ENCODE measurements around the gene TPX2.

Gene TPX2

GRCh38 chr20:31699801-31700728 is 39.0 kb upstream of the TPX2 start:
- H3K36me3 Mint-ChIP-seq (ENCODE audit: low read depth): peaks cover 39% of the 10 kb centered on the region

GRCh38 chr20:31700747-31701146 is 38.3 kb upstream of the TPX2 start:
- TF ChIP-seq CTCF (IDR thresholded peaks at IDR 0.05; ENCODE audit: unreplicated experiment in 3 of 3): no peak
- Mint-ChIP-seq H3K9me3 (no peaks in the 10 kb centered on the region), H3K36me3 (ENCODE audit: low read depth) (peaks cover 40% of the 10 kb centered on the region), H3K27me3 (ENCODE audit: low read depth) (no peaks in the 10 kb centered on the region), H3K27ac (peak overlapping the region in 2 of 3 experiments; percentile 24 to 27), H3K4me3 (no peak overlapping the region), H3K4me1 (peaks cover 51% of the 10 kb centered on the region)

More at GRCh38 chr20:31699801-31700728, 39.0 kb upstream of the TPX2 start:
- no peaks in the 10 kb centered on the region for H3K9me3 Mint-ChIP-seq
- TF ChIP-seq CTCF (IDR thresholded peaks at IDR 0.05; ENCODE audit: unreplicated experiment in 3 of 3): no peak
- H3K4me1 Mint-ChIP-seq: peaks cover 56% of the 10 kb centered on the region
- H3K4me3 Mint-ChIP-seq: no peak overlapping the region
- no peaks in the 10 kb centered on the region for H3K27me3 Mint-ChIP-seq (ENCODE audit: low read depth)
- peak overlapping the region; percentile 19 to 76 (median 24) for H3K27ac Mint-ChIP-seq

GRCh38 chr20:31701591-31701990 is 37.5 kb upstream of the TPX2 start:
- Mint-ChIP-seq H3K4me1 (peaks cover 49% of the 10 kb centered on the region), H3K36me3 (ENCODE audit: low read depth) (peaks cover 46% of the 10 kb centered on the region), H3K4me3 (no peak overlapping the region), H3K27ac (peak overlapping the region in 2 of 3 experiments; percentile 40 to 62), H3K27me3 (ENCODE audit: low read depth) (no peaks in the 10 kb centered on the region), H3K9me3 (no peaks in the 10 kb centered on the region)
- TF ChIP-seq CTCF (IDR thresholded peaks at IDR 0.05; ENCODE audit: unreplicated experiment in 3 of 3): no peak

- TF ChIP-seq CTCF (IDR thresholded peaks at IDR 0.05; ENCODE audit: unreplicated experiment in 3 of 3): no peak
- peaks cover 55% of the 10 kb centered on the region for H3K36me3 Mint-ChIP-seq (ENCODE audit: low read depth)
- no peaks in the 10 kb centered on the region for H3K27me3 Mint-ChIP-seq (ENCODE audit: low read depth)
- H3K27ac Mint-ChIP-seq: peak overlapping the region in 2 of 3 experiments; percentile 11 to 64
- no peaks in the 10 kb centered on the region for H3K9me3 Mint-ChIP-seq
- peaks cover 44% of the 10 kb centered on the region for H3K4me1 Mint-ChIP-seq
- H3K4me3 Mint-ChIP-seq: no peak overlapping the region
Observed at GRCh38 chr20:31704225-31705119, 34.6 kb upstream of the TPX2 start.

GRCh38 chr20:31705191-31705590 is 33.9 kb upstream of the TPX2 start:
- Mint-ChIP-seq H3K4me1 (peaks cover 42% of the 10 kb centered on the region), H3K36me3 (ENCODE audit: low read depth) (peaks cover 55% of the 10 kb centered on the region), H3K27ac (no peak overlapping the region), H3K27me3 (ENCODE audit: low read depth) (no peaks in the 10 kb centered on the region), H3K9me3 (no peaks in the 10 kb centered on the region), H3K4me3 (no peak overlapping the region)
- no peak for TF ChIP-seq CTCF (IDR thresholded peaks at IDR 0.05; ENCODE audit: unreplicated experiment in 3 of 3)
